Natural killer cell (primary cell): ENCODE results near the gene DRC3. TPM values are rescaled to one million over a fixed set of nuclear protein-coding genes. Genes with fewer than 3 reads are reported as not detected.

Experiments used
- ATAC-seq, 3 donors: fragments of 150-1000 bp in 2 of 3; fragments of 200-7000 bp in 1 of 3; cut with Tn5 transposase; 1 replicate in 1 of 3; 2 replicates in 2 of 3; pipeline ENCODE4 v1.10.0; 2021; ENCODE audit warnings: mild to moderate bottlenecking in 2 of 3, moderate library complexity in 2 of 3
- DNase-seq, 2 donors: peaks; one replicate each; pipeline versions ENCODE4 v3.0.0 to v3.0.0-alpha.2; 2013 to 2021; ENCODE audit warnings: mixed read lengths in 1 of 2
- H3K27ac ChIP-seq: one replicate; pipeline ENCODE4 v1.5.1; 2013; ENCODE audit warnings: mild to moderate bottlenecking, low read length
- H3K27me3 ChIP-seq: one replicate; pipeline ENCODE4 v1.6.1; 2013; ENCODE audit warnings: low read length; ENCODE audit not compliant: control insufficient read depth, insufficient read depth
- H3K36me3 ChIP-seq: one replicate; pipeline ENCODE4 v1.6.1; 2013; ENCODE audit warnings: low read length; ENCODE audit not compliant: control insufficient read depth, insufficient read depth
- H3K4me1 ChIP-seq: one replicate; pipeline ENCODE4 v1.6.1; 2013; ENCODE audit warnings: low read length; ENCODE audit not compliant: control insufficient read depth, insufficient read depth
- H3K4me3 ChIP-seq: one replicate; pipeline ENCODE4 v1.5.1; 2013; ENCODE audit warnings: low read length
- H3K9me3 ChIP-seq: one replicate; pipeline ENCODE4 v1.6.1; 2013; ENCODE audit warnings: low read length; ENCODE audit not compliant: control insufficient read depth, insufficient read depth
- H3K27ac Mint-ChIP-seq, 2 donors: one replicate each; pipeline ENCODE4 v1.8.0; 2022; ENCODE audit warnings: mild to moderate bottlenecking in 2 of 2, mixed read lengths in 2 of 2, moderate library complexity in 1 of 2
- H3K27me3 Mint-ChIP-seq, 2 donors: one replicate each; pipeline ENCODE4 v1.8.0; 2022; ENCODE audit warnings: low read depth in 2 of 2, mixed read lengths in 2 of 2
- H3K36me3 Mint-ChIP-seq: one replicate; pipeline ENCODE4 v1.8.0; 2022; ENCODE audit warnings: mixed read lengths
- H3K4me1 Mint-ChIP-seq, 2 donors: one replicate each; pipeline ENCODE4 v1.8.0; 2022; ENCODE audit warnings: mixed read lengths in 2 of 2
- H3K4me3 Mint-ChIP-seq: one replicate; pipeline ENCODE4 v1.8.0; 2022; ENCODE audit warnings: mild to moderate bottlenecking, moderate library complexity, mixed read lengths
- H3K9me3 Mint-ChIP-seq, 2 donors: one replicate each; pipeline ENCODE4 v1.8.0; 2022; ENCODE audit warnings: mixed read lengths in 2 of 2
- CTCF ChIP-seq: fragments of 200-600 bp; IDR thresholded peaks from one replicate; pipeline ENCODE4 v1.8.0; 2022; ENCODE audit warnings: antibody characterized with exemption
- WGBS: methylation state at CpG from one replicate; pipeline ENCODE4 v1.1.7; 2013; ENCODE audit warnings: missing lambda C conversion rate; ENCODE audit not compliant: insufficient coverage; 5-methylcytosine and 5-hydroxymethylcytosine counted together
- intact Hi-C: fragments of 100-400 bp; cut with micrococcal nuclease; formaldehyde crosslinking; loops from one replicate; pipeline ENCODE4 v1.14.2; 2022
- total RNA-seq, 4 donors: library from RNA; stranded (reverse); fragments of 120-200 nt in 1 of 4; gene quantifications; one replicate each; pipeline versions ENCODE4 v1.2.3 to v1.2.4, GENCODE V29; 2013 to 2022

DRC3 gene
- total RNA-seq, 3 donors from 2014 or later (not counting 1 experiment from before 2014, with no cell fraction given) = 0.26 to 0.78 TPM; not detected in 1

- no peak overlapping the region for H3K4me3 ChIP-seq
- peaks cover 48 to 60% of the 10 kb centered on the region in 2 donors for H3K4me1 Mint-ChIP-seq
- H3K27me3 Mint-ChIP-seq = no peaks in the 10 kb centered on the region
- DNase-seq = peak in 1 of 2 donors; percentile 47
- intact Hi-C loops = no loop called here
- peak overlapping the region; percentile 6 for H3K4me3 Mint-ChIP-seq
- TF ChIP-seq CTCF = no peak
- H3K27me3 ChIP-seq = no peaks in the 10 kb centered on the region
- no peaks in the 10 kb centered on the region for H3K36me3 ChIP-seq
- peaks cover 28% of the 10 kb centered on the region for H3K4me1 ChIP-seq
- ATAC-seq = no peak
- peak overlapping the region; percentile 91 to 94 for H3K27ac Mint-ChIP-seq
- H3K9me3 Mint-ChIP-seq = no peaks in the 10 kb centered on the region
- H3K9me3 ChIP-seq = no peaks in the 10 kb centered on the region
- H3K36me3 Mint-ChIP-seq = no peaks in the 10 kb centered on the region
- 87% methylated on average over 4 of the region's 5 CpGs for whole genome bisulfite sequencing
- peak overlapping the region; percentile 58 for H3K27ac ChIP-seq
These were observed 13.7 kb upstream of the DRC3 start for GRCh38 chr17:17958982-17959381.

- WGBS = 49% methylated on average over 6 of the region's 7 CpGs
- DNase-seq = peak in 1 of 2 donors; percentile 48
- Mint-ChIP-seq H3K9me3 (no peaks in the 10 kb centered on the region), H3K27me3 (no peaks in the 10 kb centered on the region), H3K36me3 (no peaks in the 10 kb centered on the region), H3K4me1 (peaks cover 48 to 58% of the 10 kb centered on the region in 2 donors), H3K4me3 (peak overlapping the region; percentile 81), H3K27ac (peak overlapping the region; percentile 91 to 94)
- H3K4me1 ChIP-seq = peaks cover 28% of the 10 kb centered on the region
- H3K27ac ChIP-seq = peak overlapping the region; percentile 58
- no peaks in the 10 kb centered on the region for H3K9me3 ChIP-seq
- TF ChIP-seq CTCF = no peak
- peak; percentile 22 to 48 (median 29) for ATAC-seq
- no peaks in the 10 kb centered on the region for H3K27me3 ChIP-seq
- no peaks in the 10 kb centered on the region for H3K36me3 ChIP-seq
- no peak overlapping the region for H3K4me3 ChIP-seq
- intact Hi-C loops = no loop called here
These were observed 12.9 kb upstream of the DRC3 start for GRCh38 chr17:17959520-17960361.

GRCh38 chr17:17960500-17961030 lies 12.1 kb upstream of the DRC3 start:
- Histone ChIP-seq H3K4me1 (peaks cover 28% of the 10 kb centered on the region), H3K27ac (peak overlapping the region; percentile 58), H3K36me3 (no peaks in the 10 kb centered on the region), H3K9me3 (no peaks in the 10 kb centered on the region), H3K4me3 (no peak overlapping the region), H3K27me3 (no peaks in the 10 kb centered on the region)
- DNase-seq (no peak), ATAC-seq (no peak)
- H3K9me3 Mint-ChIP-seq = no peaks in the 10 kb centered on the region
- no peaks in the 10 kb centered on the region for H3K36me3 Mint-ChIP-seq
- no peaks in the 10 kb centered on the region for H3K27me3 Mint-ChIP-seq
- peak overlapping the region; percentile 91 to 94 for H3K27ac Mint-ChIP-seq
- intact Hi-C loops = no loop called here
- 93% methylated on average over 5 of the region's 5 CpGs for WGBS
- H3K4me1 Mint-ChIP-seq = peaks cover 48 to 61% of the 10 kb centered on the region in 2 donors
- no peak for TF ChIP-seq CTCF
- H3K4me3 Mint-ChIP-seq = no peak overlapping the region
